Thyroid gland (tissue), 4 donors: Measurements from ENCODE around the gene EML4.

ENCODE experiments used
- POLR2A ChIP-seq, 2 donors: fragments of 450-650 bp; IDR thresholded peaks; one replicate each; pipeline ENCODE4 v1.6.1; 2017; ENCODE audit warnings: antibody characterized with exemption in 2 of 2, mild to moderate bottlenecking in 2 of 2, moderate library complexity in 1 of 2
- TF ChIP-seq, protein P1 (sequence below), 6 experiments: fragments of 200-600 bp in 3 of 6; fragments of 450-650 bp in 3 of 6; sonication (generic) in 3 of 6; IDR thresholded peaks; one replicate each; pipeline ENCODE4 v1.5.1; 2016 to 2019; ENCODE audit warnings: antibody characterized with exemption in 6 of 6, mild to moderate bottlenecking in 2 of 6, inconsistent platforms in 1 of 6, moderate library complexity in 1 of 6

DNA sequence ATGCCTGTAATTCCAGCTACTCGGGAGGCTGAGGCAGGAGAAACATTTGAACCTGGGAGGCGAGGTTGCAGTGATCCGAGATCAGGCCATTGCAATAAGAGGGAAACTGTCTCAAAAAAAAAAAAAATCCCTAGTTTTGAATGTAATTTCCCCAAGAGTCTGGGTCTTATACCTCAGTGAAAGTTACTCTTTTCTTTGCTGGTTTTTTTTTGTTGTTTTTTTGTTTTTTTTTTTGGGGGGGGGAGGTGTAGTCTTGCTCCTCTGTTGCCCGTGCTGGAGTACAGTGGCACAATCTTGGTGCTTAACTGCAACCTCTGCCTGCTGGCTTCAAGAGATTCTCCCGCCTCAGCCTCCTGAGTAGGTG lies 22.8 kb downstream of the EML4 start:
- no peak for TF ChIP-seq POLR2A (IDR thresholded peaks at IDR 0.05)
- TF ChIP-seq, protein P1, sequence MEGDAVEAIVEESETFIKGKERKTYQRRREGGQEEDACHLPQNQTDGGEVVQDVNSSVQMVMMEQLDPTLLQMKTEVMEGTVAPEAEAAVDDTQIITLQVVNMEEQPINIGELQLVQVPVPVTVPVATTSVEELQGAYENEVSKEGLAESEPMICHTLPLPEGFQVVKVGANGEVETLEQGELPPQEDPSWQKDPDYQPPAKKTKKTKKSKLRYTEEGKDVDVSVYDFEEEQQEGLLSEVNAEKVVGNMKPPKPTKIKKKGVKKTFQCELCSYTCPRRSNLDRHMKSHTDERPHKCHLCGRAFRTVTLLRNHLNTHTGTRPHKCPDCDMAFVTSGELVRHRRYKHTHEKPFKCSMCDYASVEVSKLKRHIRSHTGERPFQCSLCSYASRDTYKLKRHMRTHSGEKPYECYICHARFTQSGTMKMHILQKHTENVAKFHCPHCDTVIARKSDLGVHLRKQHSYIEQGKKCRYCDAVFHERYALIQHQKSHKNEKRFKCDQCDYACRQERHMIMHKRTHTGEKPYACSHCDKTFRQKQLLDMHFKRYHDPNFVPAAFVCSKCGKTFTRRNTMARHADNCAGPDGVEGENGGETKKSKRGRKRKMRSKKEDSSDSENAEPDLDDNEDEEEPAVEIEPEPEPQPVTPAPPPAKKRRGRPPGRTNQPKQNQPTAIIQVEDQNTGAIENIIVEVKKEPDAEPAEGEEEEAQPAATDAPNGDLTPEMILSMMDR (IDR thresholded peaks at IDR 0.05), result no peak
